Smooth muscle cell (in vitro differentiated cells): ENCODE results near the gene COL5A1. TPM values are rescaled to one million over a fixed set of nuclear protein-coding genes. Genes with fewer than 3 reads are reported as not detected.

Experiments used
- DNase-seq: peaks from one replicate; lab custom pipeline; 2025; ENCODE audit not compliant: unreplicated experiment; lab: John Stamatoyannopoulos, UW
- H2AFZ ChIP-seq: fragments of 200-600 bp; sonication (generic); 2 replicates; pipeline ENCODE4 v1.6.0; 2016; ENCODE audit warnings: antibody characterized with exemption, low read depth, mild to moderate bottlenecking
- H3F3A ChIP-seq: fragments of 200-600 bp; sonication (generic); 2 replicates; pipeline ENCODE4 v1.6.0; 2017; ENCODE audit warnings: antibody characterized with exemption, low read depth
- H3K27ac ChIP-seq: fragments of 200-600 bp; sonication (generic); 2 replicates; pipeline ENCODE4 v1.5.1; 2016; ENCODE audit warnings: low read depth, mild to moderate bottlenecking
- H3K27me3 ChIP-seq: fragments of 200-600 bp; sonication (generic); 2 replicates; pipeline ENCODE4 v1.6.1; 2016; ENCODE audit warnings: low read depth, mild to moderate bottlenecking
- H3K36me3 ChIP-seq: fragments of 200-600 bp; sonication (generic); 2 replicates; pipeline ENCODE4 v1.5.1; 2016; ENCODE audit warnings: low read depth
- H3K4me1 ChIP-seq: fragments of 200-600 bp; sonication (generic); 2 replicates; pipeline ENCODE4 v1.5.1; 2016; ENCODE audit warnings: low read depth
- H3K4me2 ChIP-seq: fragments of 200-600 bp; sonication (generic); 2 replicates; pipeline ENCODE4 v1.6.0; 2016; ENCODE audit warnings: mild to moderate bottlenecking
- H3K4me3 ChIP-seq: fragments of 200-600 bp; sonication (generic); 2 replicates; pipeline ENCODE4 v1.5.1; 2016; ENCODE audit warnings: mild to moderate bottlenecking
- H3K79me2 ChIP-seq: fragments of 200-600 bp; sonication (generic); 2 replicates; pipeline ENCODE4 v1.6.0; 2016; ENCODE audit warnings: low read depth, mild to moderate bottlenecking
- H3K9ac ChIP-seq: fragments of 200-600 bp; sonication (generic); 2 replicates; pipeline ENCODE4 v1.6.0; 2016; ENCODE audit warnings: low read depth
- H3K9me3 ChIP-seq: fragments of 200-600 bp; sonication (generic); replicated peaks from 2 replicates; pipeline ENCODE4 v1.5.1; 2016; ENCODE audit warnings: low read depth
- H4K20me1 ChIP-seq: fragments of 200-600 bp; sonication (generic); 2 replicates; pipeline ENCODE4 v1.6.0; 2016; ENCODE audit warnings: low read depth
- WGBS: methylation state at CpG from one replicate; pipeline ENCODE4 v1.1.7; 2016; ENCODE audit warnings: low lambda C conversion rate; 5-methylcytosine and 5-hydroxymethylcytosine counted together
- polyA plus RNA-seq: library from polyadenylated mRNA; unstranded; fragments of >200 nt; fragmentation: Nextera tagmentation; extraction: Ambion mirVana; gene quantifications from 2 replicates; pipeline ENCODE4 v1.2.1, GENCODE V29; 2016
- total RNA-seq: library from RNA; depleted of rRNA; stranded (reverse); fragments of >200 nt; gene quantifications from 2 replicates; pipeline ENCODE4 v1.2.3, GENCODE V29; 2014
- TF ChIP-seq, protein P1 (sequence below): fragments of 200-600 bp; sonication (generic); IDR thresholded peaks from 2 replicates; pipeline ENCODE4 v1.5.1; 2017; ENCODE audit warnings: borderline replicate concordance, mild to moderate bottlenecking, antibody characterized with exemption; ENCODE audit not compliant: insufficient read depth, poor library complexity, severe bottlenecking

COL5A1 gene
- total and polyA plus RNA-seq, 2 experiments from 2014 or later: 1,084 to 1,443 TPM

DNA sequence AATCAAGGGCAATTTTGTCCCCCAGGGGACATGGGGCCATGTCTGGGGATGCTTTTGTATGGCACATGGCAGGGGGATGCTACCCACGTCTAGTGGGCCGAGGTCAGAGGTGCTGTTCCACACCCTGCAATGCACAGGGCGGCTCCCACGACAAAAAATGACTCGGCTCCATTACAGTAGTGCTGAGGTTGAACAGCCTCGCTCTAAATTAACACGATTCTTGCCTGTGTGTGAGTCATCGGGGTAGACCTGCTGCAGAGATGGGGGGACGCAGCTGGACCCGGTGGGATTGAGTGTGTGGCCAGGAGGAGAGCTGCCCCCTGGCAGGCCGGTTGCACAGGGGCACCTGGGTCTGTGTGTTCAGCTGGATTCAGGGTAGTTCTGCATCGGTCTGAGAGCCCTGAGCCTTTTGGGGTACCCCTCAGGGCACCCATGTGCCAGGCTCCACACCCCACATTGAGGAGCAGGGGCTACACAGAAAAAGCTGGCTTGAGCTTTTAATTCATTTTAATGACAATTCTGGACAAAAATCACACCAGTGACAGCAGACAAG is 20.0 kb upstream of the COL5A1 start:
- no peak for DNase-seq
- Histone ChIP-seq H3K79me2 (no peaks in the 10 kb centered on the region), H3K36me3 (no peaks in the 10 kb centered on the region), H3K4me2 (peak overlapping the region; percentile 67), H4K20me1 (no peaks in the 10 kb centered on the region), H3K9me3 (no peaks in the 10 kb centered on the region), H3K4me3 (no peak overlapping the region), H2AFZ (no peak overlapping the region), H3K27ac (peak overlapping the region; percentile 68), H3K4me1 (peaks cover 50% of the 10 kb centered on the region), H3K9ac (peak overlapping the region; percentile 36), H3F3A (peaks cover 39% of the 10 kb centered on the region), H3K27me3 (no peaks in the 10 kb centered on the region)
- TF ChIP-seq, protein P1, sequence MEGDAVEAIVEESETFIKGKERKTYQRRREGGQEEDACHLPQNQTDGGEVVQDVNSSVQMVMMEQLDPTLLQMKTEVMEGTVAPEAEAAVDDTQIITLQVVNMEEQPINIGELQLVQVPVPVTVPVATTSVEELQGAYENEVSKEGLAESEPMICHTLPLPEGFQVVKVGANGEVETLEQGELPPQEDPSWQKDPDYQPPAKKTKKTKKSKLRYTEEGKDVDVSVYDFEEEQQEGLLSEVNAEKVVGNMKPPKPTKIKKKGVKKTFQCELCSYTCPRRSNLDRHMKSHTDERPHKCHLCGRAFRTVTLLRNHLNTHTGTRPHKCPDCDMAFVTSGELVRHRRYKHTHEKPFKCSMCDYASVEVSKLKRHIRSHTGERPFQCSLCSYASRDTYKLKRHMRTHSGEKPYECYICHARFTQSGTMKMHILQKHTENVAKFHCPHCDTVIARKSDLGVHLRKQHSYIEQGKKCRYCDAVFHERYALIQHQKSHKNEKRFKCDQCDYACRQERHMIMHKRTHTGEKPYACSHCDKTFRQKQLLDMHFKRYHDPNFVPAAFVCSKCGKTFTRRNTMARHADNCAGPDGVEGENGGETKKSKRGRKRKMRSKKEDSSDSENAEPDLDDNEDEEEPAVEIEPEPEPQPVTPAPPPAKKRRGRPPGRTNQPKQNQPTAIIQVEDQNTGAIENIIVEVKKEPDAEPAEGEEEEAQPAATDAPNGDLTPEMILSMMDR: no peak
- 57% methylated on average over 12 of the region's 12 CpGs for WGBS

DNA sequence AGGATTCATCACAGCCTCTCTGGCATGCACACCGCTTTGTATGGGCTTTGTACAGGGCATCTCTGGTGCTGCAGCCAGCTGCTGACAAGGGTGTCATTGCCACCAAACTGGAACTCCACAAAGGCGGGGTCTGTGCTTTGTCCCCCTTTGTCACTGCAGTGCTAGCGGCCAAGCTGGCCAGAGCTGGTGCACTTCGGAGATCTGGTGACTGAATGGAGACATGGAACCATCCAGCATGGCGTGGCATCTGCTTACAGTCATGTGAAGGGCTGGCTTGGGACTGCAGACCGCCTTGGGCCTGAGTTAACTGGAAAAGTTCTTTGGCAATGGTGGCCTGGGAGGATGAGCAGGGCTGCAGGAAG is 18.7 kb upstream of the COL5A1 start:
- H3F3A ChIP-seq: peaks cover 45% of the 10 kb centered on the region
- H2AFZ ChIP-seq: no peak overlapping the region
- no peak overlapping the region for H3K4me3 ChIP-seq
- peak overlapping the region; percentile 60 for H3K4me2 ChIP-seq
- 79% methylated on average over 6 of the region's 6 CpGs for WGBS
- H4K20me1 ChIP-seq: no peaks in the 10 kb centered on the region
- no peaks in the 10 kb centered on the region for H3K36me3 ChIP-seq
- peak overlapping the region; percentile 98 for H3K27ac ChIP-seq
- H3K9me3 ChIP-seq: no peaks in the 10 kb centered on the region
- peaks cover 61% of the 10 kb centered on the region for H3K4me1 ChIP-seq
- no peaks in the 10 kb centered on the region for H3K27me3 ChIP-seq
- no peak for DNase-seq
- H3K79me2 ChIP-seq: no peaks in the 10 kb centered on the region
- H3K9ac ChIP-seq: no peak overlapping the region
- TF ChIP-seq, protein P1: no peak

DNA sequence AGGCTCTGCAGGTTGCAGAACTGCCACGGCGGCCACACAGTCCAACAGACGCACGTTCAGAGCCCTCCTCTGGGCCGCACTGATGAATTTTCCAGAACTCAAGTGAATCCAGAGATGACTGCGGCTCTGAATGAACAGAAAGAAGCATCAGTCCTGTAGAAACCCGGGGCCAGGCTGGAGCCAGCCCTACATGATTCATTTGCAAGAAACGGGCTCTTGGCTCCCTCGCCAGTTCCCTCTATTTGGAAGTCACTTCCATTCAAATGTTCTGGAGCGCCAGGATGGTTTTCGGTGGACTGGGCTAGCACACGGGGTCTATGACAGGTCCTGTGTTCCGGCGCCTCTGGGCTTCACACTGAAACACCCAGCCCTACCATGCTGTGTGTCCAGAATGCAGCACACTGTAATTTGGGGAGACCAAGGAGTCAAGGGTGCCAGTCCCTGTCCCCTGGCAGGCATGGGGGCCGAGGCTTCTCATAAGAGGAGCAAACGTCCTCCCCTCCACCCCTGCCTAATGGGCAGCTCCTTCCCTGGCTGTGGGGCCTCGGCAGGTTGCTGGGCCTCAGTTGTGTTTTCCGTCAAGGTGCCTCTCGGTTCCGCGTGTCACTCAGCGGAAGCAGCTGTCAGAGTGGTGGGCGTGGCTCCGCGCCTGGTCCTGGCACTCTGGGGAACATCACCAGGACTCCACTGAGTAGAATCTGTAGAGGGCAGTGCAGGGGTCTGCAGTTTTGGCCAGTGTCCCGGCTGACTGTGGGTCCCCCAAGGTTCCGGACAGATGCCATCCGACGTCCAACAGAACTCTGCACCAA is 18.1 kb upstream of the COL5A1 start:
- Histone ChIP-seq H3K4me1 (peaks cover 61% of the 10 kb centered on the region), H3K36me3 (no peaks in the 10 kb centered on the region), H3K4me2 (peak overlapping the region; percentile 60), H3K27me3 (no peaks in the 10 kb centered on the region), H3K27ac (peak overlapping the region; percentile 98), H3K9ac (peak overlapping the region; percentile 71), H3F3A (peaks cover 44% of the 10 kb centered on the region), H3K9me3 (no peaks in the 10 kb centered on the region), H2AFZ (no peak overlapping the region), H3K79me2 (peaks cover 4% of the 10 kb centered on the region), H4K20me1 (no peaks in the 10 kb centered on the region), H3K4me3 (no peak overlapping the region)
- WGBS: 86% methylated on average over 29 of the region's 29 CpGs
- no peak for DNase-seq
- TF ChIP-seq, protein P1: no peak

DNA sequence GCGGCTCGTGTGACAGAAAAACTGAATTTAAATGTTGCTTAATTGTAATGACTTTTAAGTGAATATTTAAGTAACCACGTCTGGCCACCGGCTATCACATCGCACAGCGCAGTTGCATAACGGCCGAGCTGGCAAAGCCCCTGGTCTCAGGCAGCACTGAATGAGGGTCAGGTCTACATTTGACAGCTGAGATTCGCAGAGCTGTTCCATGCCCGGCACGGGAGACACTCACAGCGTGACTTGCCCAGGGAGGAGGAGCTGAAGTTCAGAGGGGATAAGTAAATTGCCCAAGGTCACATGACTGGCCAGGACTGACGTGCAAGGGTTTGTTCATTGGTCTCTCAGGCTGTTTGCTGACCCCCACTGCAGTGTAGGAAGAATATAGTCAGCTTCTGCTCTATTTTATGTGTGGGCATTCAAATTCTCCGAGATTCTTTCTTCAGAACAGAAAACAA is 17.4 kb upstream of the COL5A1 start:
- peak overlapping the region; percentile 60 for H3K4me2 ChIP-seq

More for the DNA sequence above, 17.4 kb upstream of the COL5A1 start:
- Histone ChIP-seq H4K20me1 (no peaks in the 10 kb centered on the region), H3K9me3 (no peaks in the 10 kb centered on the region), H3K4me1 (peaks cover 61% of the 10 kb centered on the region), H2AFZ (no peak overlapping the region), H3K36me3 (no peaks in the 10 kb centered on the region), H3F3A (peaks cover 37% of the 10 kb centered on the region), H3K79me2 (peaks cover 9% of the 10 kb centered on the region), H3K27ac (peak overlapping the region; percentile 98), H3K27me3 (no peaks in the 10 kb centered on the region), H3K4me3 (no peak overlapping the region), H3K9ac (peak overlapping the region; percentile 71)
- WGBS: 45% methylated on average over 14 of the region's 14 CpGs
- no peak for DNase-seq
- TF ChIP-seq, protein P1: no peak
